HUDEP-2 (cell line): ENCODE measurements around the gene RPAP3.

Experiments used
- DNase-seq, 76 experiments: peaks; one replicate each; lab custom pipeline; 2025; ENCODE audit not compliant: unreplicated experiment in 76 of 76; lab: John Stamatoyannopoulos, UW

RPAP3 gene

GRCh38 chr12:47743311-47743860, 37.6 kb upstream of the RPAP3 start:
- no peak for DNase-seq

DNA sequence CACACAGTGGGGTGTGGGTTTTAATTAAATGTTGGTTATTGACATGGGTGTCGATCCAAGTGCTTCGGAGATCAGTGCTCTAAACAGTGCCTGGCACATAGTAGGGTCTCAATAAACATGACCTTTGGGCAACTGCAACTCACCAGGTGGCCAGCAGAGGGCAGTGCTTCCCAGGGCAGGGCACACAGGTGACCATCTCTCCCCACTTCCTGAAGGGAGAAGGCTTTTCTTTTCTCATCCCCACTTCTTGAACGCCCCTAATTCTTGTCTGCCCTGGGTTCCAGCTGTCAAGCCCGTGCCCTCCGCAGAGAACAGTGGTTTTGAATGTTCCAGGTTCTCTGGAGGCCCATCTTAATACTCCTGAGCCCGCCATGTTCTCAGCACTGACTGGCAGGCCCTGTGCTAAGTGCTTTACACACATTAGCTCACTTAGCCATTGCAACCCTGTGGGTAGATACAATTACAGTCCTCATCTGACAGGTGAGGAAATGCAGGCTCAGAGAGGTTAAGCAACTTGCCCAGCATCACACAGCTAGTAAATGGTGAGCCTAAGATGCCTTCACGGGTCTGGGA, 36.5 kb upstream of the RPAP3 start:
- DNase-seq = peak in 54 of 76 experiments; percentile 4 to 74 (median 52)

GRCh38 chr12:47741340-47741703, 35.5 kb upstream of the RPAP3 start:
- DNase-seq = peak in 74 of 76 experiments; percentile 32 to 92 (median 80)

GRCh38 chr12:47740606-47741339, 34.9 kb upstream of the RPAP3 start:
- no peak for DNase-seq

GRCh38 chr12:47739979-47740378, 34.1 kb upstream of the RPAP3 start:
- peak in 46 of 76 experiments; percentile 1 to 61 (median 34) for DNase-seq

GRCh38 chr12:47739297-47739696, 33.5 kb upstream of the RPAP3 start:
- no peak for DNase-seq

DNA sequence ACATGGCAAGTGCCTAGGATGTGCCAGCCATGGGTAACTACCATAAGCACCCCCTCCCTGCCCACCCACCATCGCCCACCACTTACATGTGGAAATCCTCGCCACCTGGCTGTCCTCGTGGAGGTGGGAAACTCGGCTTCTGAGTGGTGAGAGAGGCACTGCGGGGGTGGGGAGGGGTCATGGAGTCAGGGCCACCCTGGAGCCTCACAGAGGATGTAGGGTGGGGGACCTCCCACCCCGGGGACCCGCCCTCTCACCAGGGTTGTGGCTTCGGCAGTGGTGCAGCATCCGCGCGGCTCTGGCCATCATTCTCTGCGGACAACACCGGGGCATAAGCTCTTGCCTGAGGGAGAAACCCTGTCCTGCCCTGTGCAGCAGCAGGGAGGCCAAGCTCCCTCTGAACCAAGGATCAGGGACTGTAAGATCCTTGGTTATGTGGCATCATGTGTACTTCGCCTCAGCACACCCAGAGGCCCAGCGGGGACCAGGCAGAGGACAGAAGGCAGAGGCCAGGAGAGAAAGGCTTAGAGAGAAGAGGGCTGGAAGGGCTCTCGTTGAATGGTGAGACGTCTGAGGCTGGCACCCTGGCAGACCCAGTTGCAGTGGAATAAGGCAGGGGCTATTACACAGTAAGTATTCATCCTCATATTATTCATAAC, 32.2 kb upstream of the RPAP3 start:
- DNase-seq = no peak

GRCh38 chr12:47736877-47737676, 31.2 kb upstream of the RPAP3 start:
- peak in 26 of 76 experiments; percentile 3 to 35 (median 16) for DNase-seq

DNA sequence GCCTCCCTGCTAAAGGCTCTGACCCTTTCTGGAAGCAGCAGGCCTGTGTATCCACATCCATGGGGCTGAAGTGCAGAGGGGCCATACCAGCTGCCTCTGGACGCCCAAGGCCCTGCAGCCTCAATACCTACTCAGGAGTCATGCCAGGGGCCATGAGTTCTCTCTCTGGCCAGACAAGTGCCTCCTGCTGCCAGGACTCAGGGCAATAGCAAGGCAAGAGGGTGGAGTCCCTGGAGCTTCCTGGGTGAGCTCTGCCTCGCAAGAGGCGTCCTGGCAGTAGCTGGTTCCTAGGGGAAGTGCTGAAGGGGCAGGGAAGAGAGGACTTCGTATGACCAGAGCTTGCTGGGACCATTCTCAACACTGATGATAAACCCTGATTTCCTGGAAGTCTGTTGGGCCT, 30.4 kb upstream of the RPAP3 start:
- DNase-seq = no peak

DNA sequence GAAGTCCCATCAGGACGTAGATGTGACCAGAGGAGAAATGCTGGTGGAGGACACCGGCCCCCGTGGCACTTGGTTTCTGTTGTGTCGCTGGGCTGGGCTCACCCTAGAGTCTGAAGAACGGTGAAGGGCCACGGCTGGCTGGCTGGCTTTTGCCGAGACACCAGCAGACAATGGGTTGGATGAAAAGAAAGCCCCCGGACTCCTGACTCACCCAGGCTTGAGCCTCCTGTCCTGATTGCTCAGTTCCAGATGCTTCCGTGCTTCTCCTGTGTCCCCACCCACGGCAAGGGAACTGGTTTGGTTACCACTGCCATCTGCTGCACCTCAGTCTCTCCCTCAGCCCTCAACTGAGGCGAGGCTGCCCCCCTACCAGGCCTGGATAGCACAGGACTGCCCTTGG, 29.8 kb upstream of the RPAP3 start:
- DNase-seq = no peak

- DNase-seq = no peak
Observed at GRCh38 chr12:47734725-47735480, 29.1 kb upstream of the RPAP3 start.

GRCh38 chr12:47733142-47733541, 27.3 kb upstream of the RPAP3 start:
- no peak for DNase-seq

DNA sequence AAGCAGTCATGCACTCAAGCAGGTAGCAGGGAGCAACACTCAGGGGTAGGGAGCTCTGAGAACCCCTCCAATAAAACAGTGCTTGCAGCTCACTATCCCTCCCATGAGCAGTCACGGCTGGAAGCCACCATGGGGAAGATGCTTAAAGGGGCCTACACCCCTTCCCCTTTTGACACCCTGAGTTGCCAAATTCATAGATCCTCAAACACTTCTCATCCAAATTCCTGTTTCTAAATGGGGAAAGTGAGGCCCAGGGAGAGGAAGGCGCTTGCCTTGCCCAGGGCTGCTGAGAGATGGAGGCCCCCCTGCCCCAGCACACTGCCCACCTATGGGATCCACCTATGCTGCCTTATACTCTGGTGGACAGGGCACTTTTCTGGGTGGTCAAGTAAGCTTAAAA, 26.7 kb upstream of the RPAP3 start:
- no peak for DNase-seq

DNA sequence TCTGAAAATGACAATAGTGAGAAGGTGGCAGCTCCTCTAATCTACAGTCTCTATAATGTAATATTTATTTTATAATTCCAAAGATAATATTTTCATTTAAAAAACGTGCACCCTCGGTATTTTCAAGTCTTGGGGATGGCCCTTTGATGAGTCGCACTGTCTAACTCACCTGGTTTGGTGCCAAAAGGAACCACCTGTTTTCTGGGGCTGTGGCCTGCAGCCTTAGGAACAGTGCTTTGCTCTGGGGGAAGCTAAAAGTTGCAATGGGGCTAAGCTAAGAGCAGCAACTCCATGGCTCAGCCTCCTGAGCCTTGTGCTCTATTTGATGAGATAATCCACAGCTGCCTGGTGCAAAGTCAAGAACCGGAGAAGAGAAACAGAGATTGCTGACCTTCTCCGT, 25.9 kb upstream of the RPAP3 start:
- no peak for DNase-seq

- peak in 8 of 76 experiments; percentile 5 to 30 (median 15) for DNase-seq
Observed at GRCh38 chr12:47730341-47730744, 24.5 kb upstream of the RPAP3 start.

GRCh38 chr12:47729233-47729632, 23.4 kb upstream of the RPAP3 start:
- no peak for DNase-seq

- DNase-seq = no peak
Observed at GRCh38 chr12:47725893-47726292, 20.1 kb upstream of the RPAP3 start.

- no peak for DNase-seq
Observed at GRCh38 chr12:47725091-47725772, 19.4 kb upstream of the RPAP3 start, which contains the start of gene ENDOU. ENDOU (minus strand) TSS chr12:47725490; CDS start chr12:47725413, 77 bp downstream.

DNA sequence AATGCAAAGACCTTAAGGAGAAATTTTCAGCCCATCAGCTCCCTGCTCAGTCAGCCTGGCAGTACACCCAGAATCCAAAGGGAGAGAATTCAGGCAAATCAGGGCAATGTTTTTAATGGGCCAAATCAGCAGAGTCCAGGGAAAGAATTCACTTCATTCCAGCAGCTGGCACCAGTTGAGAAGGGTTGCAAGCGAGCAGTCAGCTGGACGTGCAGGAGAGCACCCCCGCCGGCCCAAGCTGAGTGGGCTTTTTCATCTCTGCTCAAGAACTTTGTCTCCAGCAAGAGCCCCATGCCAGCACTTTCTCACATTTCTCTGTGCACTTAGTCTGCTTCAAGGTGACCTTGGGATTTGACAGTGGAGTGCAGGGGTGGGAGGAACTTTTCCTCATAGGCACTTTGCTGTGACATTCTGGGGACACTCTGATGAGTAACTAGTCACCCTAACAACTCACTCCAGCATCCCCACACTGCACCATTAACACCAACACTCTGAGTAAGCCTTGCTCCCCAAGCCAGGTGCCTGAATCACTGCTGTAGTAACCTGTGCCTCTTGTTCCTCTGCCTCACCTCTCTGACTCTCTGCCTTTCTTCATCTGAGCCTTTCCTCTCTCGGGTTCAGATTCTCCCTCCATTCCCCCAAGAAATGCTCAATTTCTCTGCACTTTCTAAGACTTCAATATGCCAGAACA, 17.3 kb upstream of the RPAP3 start:
- no peak for DNase-seq
